Activated CD8-positive, alpha-beta memory T cell treated with anti-CD3 and anti-CD28 coated beads for 48 hours (primary cell): Measurements from ENCODE around the gene MBLAC1.

Source experiments
- DNase-seq, 3 experiments: peaks; one replicate each; pipeline ENCODE4 v3.0.0-alpha.2; 2020; ENCODE audit warnings: low read depth in 2 of 3, low spot score in 2 of 3

MBLAC1 gene, protein sequence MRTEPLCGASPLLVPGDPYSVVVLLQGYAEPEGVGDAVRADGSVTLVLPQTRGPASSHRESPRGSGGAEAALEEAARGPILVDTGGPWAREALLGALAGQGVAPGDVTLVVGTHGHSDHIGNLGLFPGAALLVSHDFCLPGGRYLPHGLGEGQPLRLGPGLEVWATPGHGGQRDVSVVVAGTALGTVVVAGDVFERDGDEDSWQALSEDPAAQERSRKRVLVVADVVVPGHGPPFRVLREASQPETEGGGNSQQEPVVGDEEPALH

DNA sequence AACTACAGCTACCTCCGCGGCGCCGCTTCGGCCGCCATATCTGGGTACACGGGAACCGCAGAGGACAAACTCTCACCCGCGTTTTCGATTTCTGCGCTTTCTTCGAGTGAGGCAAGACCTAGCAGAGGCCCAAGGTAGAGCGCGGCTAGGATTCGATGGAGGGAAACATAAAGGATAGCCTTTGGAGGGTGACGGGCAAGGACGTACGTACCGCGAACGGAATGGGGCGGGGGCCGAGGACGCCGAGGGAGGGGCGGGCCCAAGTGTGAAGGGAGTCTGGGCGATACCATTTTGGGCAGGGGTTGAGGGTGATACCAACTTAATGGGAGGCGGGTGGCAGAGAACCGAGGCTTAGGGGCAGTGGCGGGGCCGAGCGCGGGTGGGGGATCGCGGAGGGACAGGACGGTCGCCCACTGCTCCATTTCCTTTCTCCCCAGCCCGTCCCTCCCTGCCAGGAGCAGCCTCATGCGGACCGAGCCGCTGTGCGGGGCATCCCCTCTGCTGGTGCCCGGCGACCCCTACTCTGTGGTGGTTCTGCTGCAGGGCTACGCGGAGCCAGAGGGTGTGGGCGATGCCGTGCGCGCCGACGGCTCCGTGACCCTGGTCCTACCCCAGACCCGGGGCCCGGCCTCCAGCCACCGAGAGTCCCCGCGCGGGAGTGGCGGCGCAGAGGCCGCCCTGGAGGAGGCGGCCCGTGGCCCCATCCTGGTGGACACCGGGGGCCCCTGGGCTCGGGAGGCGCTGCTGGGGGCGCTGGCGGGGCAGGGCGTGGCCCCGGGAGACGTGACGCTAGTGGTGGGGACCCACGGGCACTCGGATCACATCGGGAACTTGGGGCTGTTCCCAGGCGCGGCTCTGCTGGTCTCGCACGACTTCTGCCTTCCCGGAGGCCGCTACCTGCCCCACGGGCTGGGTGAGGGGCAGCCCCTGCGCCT lies at the start of gene MBLAC1:
MBLAC1 (plus strand) TSS at position 37 of the 935 bp plus-strand sequence; CDS start at position 466, 429 bp downstream.
- peak; percentile 78 to 92 (median 85) for DNase-seq

DNA sequence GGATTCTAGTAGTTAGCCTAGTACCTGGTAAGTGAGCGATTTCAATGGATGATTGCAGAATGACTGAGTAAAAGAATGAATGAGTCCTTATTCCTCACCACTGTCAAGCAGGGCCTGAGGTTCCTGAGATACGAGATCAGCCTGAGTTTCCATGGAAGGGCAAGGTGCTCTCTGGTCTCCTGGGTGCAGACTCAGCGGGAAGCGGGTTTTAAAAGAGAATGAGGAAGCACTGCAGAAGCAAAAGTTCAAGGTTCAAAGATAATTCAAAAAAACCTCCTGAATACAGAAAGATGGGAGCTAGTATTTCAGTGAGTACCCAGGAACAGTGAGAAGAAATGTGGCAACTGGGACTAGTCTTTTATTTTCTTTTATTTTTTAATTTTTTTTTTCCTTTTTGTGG lies 49.6 kb upstream of the MBLAC1 start:
- DNase-seq, result no peak

DNA sequence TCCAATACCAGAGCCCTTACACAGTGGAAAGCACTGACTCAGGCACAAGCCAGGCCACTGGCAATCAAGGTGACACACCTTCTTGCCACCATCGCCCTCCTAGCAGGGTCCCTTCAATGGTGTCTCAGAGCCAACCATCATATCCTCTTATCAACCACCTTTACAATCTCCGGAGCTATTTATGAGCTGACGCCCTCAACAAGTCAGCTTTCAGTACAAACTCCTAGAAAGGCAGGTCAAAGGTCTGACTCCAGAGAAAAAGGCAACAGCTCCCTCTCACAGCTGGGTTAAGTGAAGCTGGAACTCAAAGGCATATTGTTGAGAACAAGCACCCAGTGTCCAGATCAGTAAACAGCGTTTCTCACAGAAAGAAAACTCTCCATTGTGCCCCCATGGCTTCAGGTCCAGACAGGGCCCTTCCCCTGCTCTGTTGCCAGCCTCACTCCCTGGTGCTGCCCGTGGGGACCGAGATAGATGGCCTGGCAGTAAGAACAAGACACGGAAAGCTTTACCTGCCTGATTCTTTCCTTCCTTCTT lies 47.7 kb upstream of the MBLAC1 start:
- no peak for DNase-seq

DNA sequence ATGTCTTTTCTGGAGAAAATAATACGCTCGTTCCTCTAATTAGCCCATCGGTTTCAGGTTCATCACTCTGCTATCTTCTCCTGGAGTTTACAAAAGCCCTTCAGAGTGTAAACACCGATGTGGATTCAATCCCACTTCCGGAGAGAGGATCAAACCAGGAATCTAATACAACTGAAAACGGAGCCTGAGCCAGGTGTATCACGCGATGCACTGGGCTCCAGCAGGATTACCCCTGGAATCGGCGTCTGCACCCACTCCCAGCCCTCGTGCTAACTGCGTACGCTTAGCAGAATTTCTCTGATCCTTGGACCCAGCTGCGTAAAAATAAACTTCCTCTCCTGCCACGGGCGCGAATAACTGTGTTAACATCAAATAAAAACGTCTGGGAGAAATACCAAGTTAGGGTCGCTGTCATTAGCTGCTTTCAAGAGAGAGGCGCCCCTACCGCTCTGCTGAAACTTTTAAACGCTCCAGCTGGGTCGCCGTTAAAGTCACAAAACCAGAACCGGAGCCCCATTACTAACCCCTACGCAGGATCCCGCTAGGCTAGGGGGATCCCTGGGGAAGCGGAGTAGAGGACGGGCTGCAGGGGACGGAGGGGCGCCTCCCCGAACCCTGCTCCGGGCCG lies 45.7 kb upstream of the MBLAC1 start:
- DNase-seq, result no peak

DNA sequence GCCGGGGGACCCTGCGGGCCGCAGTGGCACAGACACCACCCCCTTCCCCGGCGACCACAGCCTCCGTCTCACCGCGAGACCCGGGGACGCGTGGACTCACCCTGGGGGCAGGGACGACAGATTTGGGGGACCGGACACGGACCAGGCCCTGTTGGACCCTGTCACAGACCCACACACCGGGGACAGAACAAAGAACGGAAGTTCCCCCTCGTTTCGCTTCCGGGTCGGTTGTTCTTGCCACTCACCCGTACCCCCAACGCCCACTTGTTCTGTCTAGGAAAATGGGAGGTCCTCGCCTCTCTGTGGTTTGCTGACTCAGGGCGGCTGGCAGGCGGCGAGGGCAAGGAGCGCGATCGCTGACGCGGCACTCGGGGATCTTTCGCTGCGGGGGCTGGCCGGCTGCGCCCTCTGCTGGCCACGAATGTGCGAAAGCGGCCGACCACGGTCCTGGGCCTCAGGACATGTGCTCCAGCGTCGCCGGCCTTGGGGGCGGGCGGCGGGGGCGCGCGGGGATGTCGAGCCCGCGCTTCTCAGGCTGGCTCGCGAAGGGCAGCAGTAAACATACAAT lies 45.1 kb upstream of the MBLAC1 start, which contains the start of gene ZNF3:
ZNF3 (minus strand) TSS at position 189 of the 568 bp plus-strand sequence. CDS start 4,366 bp downstream, outside the sequence.
- DNase-seq, result peak; percentile 92 to 97 (median 97)

DNA sequence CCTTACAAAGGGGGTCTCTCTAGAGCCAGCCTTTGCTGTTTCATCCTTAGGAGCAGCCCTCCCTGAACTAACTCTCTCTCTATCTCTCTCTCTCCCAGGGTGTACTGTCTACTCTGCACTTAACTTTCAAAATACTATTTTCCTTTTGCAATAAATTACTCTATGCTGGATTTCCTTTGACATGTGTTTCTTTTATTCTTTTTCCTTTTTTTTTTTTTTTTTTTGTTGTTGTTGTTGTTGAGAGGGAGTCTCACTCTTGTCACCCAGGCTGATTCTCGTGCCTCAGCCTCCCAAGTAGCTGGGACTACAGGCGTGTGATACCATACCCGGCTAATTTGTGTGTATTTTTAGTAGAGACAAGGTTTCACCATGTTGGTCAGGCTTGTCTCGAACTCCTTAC lies 43.8 kb upstream of the MBLAC1 start:
- DNase-seq, result no peak

DNA sequence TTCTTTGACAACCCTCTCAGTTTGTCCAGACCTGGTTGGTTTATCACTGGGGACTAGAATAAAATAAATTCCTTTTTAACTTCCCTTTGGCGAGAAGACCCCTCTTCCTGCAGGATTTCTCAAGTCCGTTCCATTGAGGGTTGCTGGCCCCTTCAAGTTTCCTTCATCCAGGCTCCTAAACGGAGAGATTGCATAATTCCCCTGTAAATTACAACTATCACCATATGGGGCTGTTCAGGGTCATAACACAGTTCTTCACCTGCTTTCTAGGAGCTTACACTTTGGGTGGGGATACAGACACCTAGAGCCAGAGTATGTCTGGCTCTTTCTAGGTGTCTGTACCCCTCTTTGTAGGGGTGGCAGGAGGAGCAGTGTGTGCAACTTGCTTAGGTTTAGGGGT lies 41.3 kb upstream of the MBLAC1 start:
- no peak for DNase-seq

DNA sequence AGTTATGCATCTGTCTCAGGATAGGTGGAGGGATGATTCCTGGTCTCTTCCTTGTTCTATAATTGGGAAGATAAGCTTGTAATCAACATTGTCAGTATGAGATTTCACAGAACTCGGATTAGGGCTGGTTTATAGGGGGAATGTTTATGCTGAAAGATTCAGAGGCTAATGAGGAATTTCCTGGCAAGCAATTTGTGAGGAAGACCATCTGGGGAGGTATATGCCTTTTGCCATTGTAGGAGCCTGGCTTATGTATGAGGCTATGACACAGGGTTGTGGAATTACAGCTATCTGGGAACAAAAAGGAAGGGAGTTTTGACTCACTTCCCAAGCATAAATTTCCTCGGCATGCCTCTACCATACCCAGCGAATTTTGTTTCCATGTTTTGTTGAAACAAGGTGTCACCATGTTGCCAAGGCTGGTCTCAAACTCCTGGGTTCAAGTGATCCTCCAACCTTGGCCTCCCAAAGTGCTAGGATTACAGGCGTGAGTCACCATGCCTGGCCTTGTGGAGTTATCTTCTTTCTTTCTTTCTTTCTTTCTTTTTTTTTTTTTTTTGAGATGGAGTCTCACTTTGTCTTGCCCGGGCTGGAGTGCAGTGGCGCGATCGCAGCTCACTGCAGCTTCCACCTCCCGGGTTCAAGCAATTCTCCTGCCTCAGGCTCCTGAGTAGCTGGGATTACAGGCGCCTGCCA lies 39.6 kb upstream of the MBLAC1 start:
- DNase-seq, result no peak

DNA sequence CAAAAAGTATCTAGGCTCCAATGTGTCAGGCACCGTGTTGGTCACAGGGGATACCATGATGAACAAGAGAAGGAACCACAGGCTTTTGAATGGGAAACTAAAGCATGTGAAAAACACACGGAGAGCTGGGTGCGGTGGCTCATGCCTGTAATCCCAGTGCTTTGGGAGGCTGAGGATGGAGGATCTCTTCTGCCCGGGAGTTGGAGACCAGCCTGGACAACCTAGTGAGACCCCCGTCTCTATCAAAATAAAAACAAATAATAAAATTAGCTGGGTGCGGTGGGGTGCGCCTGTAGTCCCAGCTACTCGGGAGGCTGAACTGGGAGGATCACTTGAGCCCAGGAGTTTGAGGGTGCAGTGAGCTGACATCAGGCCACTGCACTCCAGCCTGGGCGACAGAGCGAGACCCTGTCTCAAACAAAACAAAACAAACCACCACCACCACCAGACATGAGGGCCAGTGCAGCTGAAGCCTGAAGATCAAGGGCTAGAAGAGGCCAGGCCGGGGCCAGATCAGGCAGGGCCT lies 38.6 kb upstream of the MBLAC1 start:
- DNase-seq, result no peak

DNA sequence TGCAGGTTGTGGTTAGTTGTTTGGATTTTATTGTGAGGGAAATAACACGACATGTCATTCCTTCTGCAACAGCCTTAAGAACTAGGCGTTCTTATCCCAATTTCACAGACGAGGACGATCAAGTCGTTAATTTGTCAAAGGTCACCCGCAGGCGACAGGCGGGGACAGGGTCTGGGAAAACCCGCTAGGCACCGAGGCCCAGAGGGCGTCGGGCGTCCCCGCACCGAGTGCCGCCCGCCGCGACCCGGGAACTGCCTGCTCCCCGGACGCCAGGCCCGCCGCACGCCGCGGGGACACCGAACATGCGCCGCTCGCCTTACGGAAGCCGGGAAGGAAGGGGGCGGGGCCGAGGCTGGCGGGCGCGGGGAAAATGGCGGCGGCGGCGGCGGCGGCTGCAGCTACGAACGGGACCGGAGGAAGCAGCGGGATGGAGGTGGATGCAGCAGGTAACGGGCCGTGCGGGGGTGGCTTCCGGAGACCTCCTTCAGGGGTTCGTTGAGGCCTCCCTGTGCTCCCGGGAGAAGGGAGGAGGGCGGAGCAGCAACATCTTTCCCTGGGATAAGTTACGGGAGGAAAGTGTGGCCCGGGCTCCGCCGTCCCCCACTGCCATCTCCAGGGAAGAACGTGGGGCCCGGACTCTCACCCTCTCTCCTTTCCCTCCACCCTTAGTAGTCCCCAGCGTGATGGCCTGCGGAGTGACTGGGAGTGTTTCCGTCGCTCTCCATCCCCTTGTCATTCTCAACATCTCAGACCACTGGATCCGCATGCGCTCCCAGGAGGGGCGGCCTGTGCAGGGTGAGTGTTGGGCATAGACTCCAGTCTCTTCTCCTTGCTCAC lies 37.9 kb upstream of the MBLAC1 start, which contains the start of gene COPS6:
COPS6 (plus strand) TSS at position 349 of the 837 bp plus-strand sequence; CDS start at position 371, 22 bp downstream.
- peak; percentile 71 to 85 (median 81) for DNase-seq

DNA sequence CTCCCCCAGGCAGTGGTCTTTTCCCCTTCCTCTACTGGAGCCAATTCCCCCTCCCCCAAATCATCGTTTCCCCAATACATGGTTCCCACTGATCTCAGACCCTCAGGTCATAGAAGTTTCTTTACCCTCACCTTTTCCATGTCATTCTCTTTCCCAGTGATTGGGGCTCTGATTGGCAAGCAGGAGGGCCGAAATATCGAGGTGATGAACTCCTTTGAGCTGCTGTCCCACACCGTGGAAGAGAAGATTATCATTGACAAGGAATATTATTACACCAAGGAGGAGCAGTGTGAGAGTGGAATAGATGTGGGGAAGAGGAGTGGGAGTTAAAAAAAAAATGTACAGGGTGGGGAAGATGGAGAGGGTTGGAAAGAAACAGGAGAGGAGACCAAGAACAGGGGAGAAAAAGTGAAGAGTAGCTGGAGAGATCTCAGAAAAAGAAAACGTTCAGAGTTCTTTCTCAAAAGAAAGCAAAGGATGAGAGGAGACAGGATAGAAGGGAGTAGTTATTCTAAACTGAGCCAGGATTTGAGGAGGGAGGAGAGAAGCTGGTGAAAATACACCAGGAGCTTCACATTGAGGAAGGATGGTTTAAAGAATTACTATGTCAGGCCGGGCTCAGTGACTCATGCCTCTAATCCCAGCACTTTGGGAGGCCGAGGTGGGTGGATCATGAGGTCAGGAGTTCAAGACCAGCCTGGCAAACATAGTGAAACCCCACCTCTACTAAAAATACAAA lies 37.1 kb upstream of the MBLAC1 start:
- DNase-seq, result no peak

DNA sequence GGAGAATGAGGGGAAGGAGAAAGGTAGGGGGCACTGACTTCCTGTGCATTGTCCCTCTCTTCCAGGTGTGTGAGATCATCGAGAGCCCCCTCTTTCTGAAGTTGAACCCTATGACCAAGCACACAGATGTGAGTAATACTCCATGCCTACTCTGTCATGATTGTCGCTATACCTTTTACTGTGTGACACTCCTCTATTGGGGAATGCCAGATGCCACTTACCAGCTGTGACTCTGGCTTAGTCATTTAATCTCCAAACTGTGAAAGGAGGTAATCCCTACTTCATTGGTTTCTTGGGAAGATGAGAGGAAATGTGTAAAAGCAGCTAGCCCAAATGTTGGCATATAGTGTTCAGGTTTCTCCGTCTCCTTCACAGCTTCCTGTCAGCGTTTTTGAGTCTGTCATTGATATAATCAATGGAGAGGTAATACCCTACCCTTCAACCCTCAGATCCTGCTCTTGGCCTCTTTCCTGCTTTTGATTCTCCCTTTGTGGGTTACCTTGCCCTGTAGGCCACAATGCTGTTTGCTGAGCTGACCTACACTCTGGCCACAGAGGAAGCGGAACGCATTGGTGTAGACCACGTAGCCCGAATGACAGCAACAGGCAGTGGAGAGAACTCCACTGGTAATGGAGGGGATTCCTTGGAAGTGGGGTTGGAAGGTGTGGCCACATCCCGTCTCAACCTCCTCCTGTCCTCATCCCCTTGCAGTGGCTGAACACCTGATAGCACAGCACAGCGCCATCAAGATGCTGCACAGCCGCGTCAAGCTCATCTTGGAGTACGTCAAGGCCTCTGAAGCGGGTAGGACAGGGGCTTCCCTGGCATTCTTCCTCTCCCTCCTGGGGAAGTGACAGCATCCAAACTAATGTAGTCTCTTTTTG lies 36.0 kb upstream of the MBLAC1 start:
- DNase-seq, result no peak

DNA sequence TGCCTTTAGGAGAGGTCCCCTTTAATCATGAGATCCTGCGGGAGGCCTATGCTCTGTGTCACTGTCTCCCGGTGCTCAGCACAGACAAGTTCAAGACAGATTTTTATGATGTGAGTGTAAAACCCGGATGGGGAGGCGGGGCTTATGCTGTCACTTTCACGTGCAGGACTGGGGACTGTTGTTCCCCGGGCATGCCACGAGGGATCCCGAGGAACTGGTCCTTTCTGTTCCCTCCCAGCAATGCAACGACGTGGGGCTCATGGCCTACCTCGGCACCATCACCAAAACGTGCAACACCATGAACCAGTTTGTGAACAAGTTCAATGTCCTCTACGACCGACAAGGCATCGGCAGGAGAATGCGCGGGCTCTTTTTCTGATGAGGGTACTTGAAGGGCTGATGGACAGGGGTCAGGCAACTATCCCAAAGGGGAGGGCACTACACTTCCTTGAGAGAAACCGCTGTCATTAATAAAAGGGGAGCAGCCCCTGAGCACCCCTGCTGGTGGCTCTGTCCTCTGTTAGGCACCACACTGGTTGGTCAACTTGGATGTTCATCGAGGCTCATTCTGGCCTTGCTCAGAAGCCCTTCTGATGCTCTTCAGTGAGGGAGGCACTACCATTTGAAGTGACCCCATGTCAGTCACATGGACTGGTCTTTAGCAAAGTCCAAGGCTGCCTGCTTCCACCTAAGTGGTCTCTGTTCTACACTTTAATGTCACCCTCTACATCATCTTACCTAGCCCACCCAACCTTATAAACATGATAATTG lies 35.2 kb upstream of the MBLAC1 start:
- DNase-seq, result no peak

DNA sequence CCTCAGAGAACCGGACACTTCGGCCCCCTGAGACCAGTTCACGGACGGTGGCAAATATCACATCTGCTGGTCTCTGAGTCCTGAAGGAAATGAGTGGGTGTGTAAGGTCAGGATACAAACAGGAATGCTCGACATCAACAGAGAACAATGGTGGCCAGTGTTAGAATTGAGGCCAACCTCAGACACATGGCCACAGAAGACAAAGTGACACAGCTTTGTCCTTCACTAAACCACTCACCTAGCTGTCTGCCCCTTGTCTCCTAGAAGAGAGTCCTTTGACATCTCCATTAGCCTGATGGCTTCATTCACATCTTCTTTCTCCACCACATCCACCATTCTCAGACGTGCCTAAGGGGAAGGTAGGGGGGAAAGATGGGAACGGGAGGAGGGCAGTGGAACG lies 33.7 kb upstream of the MBLAC1 start:
- no peak for DNase-seq

DNA sequence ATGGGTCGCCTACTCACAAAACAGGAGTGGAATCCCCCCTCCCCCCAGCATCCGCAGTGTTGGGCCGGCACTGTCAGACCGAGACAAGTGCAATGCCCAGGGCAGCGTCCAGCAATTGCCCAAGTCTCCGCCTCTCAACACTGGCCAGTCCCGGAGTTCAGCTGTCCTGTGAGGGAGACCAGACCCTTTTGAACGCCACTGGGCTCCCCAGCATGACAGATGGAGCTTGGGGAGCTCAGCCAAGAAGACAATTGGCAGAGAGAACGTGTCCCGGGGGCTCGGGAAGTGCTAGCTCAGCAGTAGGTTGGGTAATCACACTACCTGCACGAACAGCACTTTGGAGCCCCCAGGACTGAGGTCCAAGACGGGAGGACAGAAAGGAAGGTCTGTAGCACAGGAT lies 33.3 kb upstream of the MBLAC1 start:
- DNase-seq, result no peak

DNA sequence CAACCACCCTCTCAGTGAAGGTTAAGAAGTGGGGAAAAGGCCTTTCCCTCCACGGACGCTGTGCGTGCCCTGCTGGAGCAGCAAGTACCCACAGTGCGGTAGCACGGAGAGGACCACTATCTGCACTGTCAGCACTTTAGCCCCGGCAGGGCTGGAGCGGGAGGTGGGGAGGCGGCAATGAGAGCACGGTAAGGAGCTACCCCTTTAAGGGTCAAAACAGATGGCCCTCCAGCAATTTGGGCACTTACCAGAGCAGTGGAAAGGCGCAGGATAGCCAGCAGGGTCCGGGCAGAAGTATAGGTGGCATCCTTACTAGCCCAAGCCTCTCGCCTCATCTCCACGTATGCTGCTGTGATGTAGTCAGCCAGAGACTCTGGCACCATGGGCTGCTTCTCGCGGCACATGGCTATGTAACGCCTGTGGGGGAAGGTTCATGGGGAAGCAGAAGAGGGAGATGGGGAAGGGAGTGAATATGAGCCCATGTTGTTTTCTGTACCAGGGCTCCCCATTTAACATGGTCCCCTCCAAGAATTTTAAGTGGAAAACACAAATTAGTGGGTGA lies 32.8 kb upstream of the MBLAC1 start:
- DNase-seq, result no peak
